Renal pelvis (tissue), 4 donors: ENCODE data around the gene TLL2. TPM values are rescaled to one million over a fixed set of nuclear protein-coding genes. Genes with fewer than 3 reads are reported as not detected.

Source experiments
- DNase-seq: peaks from one replicate; pipeline ENCODE4 v3.0.0-alpha.2; 2013
- polyA plus RNA-seq, 3 donors: library from polyadenylated mRNA; unstranded; fragments of 120-200 nt; gene quantifications; one replicate each; pipeline ENCODE4 v1.2.1, GENCODE V29; 2013; ENCODE audit not compliant: insufficient read length in 3 of 3

TLL2 gene
- polyA plus RNA-seq, 3 donors, result 0.71 to 1.1 (median 1.1) TPM

- DNase-seq, result no peak
Observed at GRCh38 chr10:96427291-96427690, 86.4 kb downstream of the TLL2 start.

- DNase-seq, result no peak
Observed at GRCh38 chr10:96422525-96422924, 91.2 kb downstream of the TLL2 start.

- no peak for DNase-seq
Observed at GRCh38 chr10:96421995-96422394, 91.7 kb downstream of the TLL2 start.

GRCh38 chr10:96420228-96421009, 93.3 kb downstream of the TLL2 start:
- no peak for DNase-seq

- no peak for DNase-seq
Observed at GRCh38 chr10:96419351-96419750, 94.4 kb downstream of the TLL2 start.

GRCh38 chr10:96418582-96418981, 95.1 kb downstream of the TLL2 start:
- no peak for DNase-seq

GRCh38 chr10:96417441-96417840, 96.3 kb downstream of the TLL2 start:
- DNase-seq, result no peak

- peak; percentile 60 for DNase-seq
Observed at GRCh38 chr10:96416643-96417042, 97.1 kb downstream of the TLL2 start.

- DNase-seq, result no peak
Observed at GRCh38 chr10:96415891-96416554, 97.7 kb downstream of the TLL2 start.

- no peak for DNase-seq
Observed at GRCh38 chr10:96415150-96415890, 98.4 kb downstream of the TLL2 start.

- DNase-seq, result no peak
Observed at GRCh38 chr10:96414303-96414702, 99.4 kb downstream of the TLL2 start.

- DNase-seq, result no peak
Observed at GRCh38 chr10:96413151-96413787, 100.5 kb downstream of the TLL2 start.

GRCh38 chr10:96411716-96412320, 101.9 kb downstream of the TLL2 start:
- DNase-seq, result no peak

- no peak for DNase-seq
Observed at GRCh38 chr10:96410296-96410695, 103.4 kb downstream of the TLL2 start.

GRCh38 chr10:96408201-96408600, 105.5 kb downstream of the TLL2 start:
- DNase-seq, result no peak

GRCh38 chr10:96407560-96408069, 106.1 kb downstream of the TLL2 start:
- no peak for DNase-seq

GRCh38 chr10:96406091-96406490, 107.6 kb downstream of the TLL2 start:
- no peak for DNase-seq

GRCh38 chr10:96402417-96403305, 111.1 kb downstream of the TLL2 start:
- DNase-seq, result no peak

- no peak for DNase-seq
Observed at GRCh38 chr10:96401036-96401435, 112.7 kb downstream of the TLL2 start.

GRCh38 chr10:96400465-96400864, 113.3 kb downstream of the TLL2 start:
- no peak for DNase-seq

GRCh38 chr10:96397902-96398301, 115.8 kb downstream of the TLL2 start:
- DNase-seq, result no peak
